ENCODE data around the gene F7.
A peak's percentile ranks its signal among the peaks of the same experiment; 100 is the strongest.

F7 gene

DNA sequence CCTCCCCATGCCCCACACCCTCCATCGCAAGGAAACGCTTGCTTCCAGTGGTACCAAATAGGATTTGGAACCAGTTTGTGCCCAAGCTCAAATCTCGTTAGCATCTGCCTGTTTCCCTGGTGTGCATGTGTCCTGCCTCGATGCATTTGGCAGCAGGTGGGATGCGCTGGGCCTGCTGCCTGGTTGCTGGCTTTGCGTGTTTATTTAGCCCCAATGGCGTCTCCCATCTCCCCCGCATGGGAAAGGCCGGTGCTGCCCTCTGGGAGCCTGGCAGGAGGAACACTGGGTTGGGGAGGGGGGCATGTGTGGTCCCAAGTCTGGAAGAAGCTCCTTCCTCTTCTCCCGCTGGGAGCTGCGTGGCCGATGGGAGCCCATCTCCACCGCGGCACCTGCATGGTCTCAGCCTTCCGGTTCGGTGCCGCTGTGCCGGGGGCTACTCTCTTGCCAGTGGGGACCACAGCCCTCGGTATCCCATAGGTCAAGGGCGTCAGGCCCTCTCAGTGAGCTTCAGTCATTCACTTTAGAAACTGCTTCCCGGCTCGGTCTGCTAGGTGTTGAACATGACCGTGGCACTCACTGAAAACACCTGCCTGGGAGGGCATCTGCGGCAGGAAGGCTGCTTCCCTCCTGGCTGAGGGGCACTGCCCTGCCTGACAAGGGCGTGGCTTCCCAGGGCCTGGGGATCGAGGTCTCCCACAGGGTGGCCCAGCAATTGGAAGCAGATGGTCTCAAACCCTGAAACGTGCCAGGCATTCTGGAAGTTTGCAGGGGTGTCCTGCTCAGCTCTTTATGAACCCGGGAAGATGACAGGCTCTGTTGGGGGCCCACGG lies 11.8 kb upstream of the F7 start:
- H3K4me3 ChIP-seq (ENCODE audit: low read depth, low read length), result no peak overlapping the region
- no peaks in the 10 kb centered on the region for H3K27me3 ChIP-seq (ENCODE audit: insufficient read depth, low read depth, severe bottlenecking)
- H3K9me3 ChIP-seq (ENCODE audit: severe bottlenecking), result no peaks in the 10 kb centered on the region
- no peak for DNase-seq
- H3K27ac ChIP-seq, result no peak overlapping the region
- peaks cover 40% of the 10 kb centered on the region for H3K36me3 ChIP-seq
- TF ChIP-seq, protein P1, sequence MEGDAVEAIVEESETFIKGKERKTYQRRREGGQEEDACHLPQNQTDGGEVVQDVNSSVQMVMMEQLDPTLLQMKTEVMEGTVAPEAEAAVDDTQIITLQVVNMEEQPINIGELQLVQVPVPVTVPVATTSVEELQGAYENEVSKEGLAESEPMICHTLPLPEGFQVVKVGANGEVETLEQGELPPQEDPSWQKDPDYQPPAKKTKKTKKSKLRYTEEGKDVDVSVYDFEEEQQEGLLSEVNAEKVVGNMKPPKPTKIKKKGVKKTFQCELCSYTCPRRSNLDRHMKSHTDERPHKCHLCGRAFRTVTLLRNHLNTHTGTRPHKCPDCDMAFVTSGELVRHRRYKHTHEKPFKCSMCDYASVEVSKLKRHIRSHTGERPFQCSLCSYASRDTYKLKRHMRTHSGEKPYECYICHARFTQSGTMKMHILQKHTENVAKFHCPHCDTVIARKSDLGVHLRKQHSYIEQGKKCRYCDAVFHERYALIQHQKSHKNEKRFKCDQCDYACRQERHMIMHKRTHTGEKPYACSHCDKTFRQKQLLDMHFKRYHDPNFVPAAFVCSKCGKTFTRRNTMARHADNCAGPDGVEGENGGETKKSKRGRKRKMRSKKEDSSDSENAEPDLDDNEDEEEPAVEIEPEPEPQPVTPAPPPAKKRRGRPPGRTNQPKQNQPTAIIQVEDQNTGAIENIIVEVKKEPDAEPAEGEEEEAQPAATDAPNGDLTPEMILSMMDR (IDR thresholded peaks at IDR 0.05; ENCODE audit: low read depth, low read length), result no peak

DNA sequence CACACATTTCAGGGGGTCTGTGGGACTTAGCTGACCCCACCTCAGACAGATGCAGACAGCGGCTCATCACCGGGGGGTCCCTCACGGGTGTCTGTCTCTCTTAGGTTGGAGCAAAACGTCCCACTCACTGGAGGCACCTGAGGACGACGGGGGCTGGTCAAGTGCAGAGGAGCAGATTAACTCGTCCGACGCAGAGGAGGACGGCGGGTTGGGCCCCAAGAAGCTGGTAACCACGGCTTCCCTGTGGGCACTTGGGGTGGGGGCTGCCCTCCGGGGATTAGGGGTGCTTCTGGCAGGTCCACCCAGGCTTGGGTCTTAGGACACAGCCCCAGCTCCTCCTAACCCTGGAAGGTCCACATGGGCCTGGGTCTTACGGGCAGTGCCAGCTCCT lies 11.2 kb upstream of the F7 start:
- H3K4me3 ChIP-seq (ENCODE audit: low read depth, low read length), result no peak overlapping the region
- no peaks in the 10 kb centered on the region for H3K9me3 ChIP-seq (ENCODE audit: severe bottlenecking)
- H3K27ac ChIP-seq, result no peak overlapping the region
- TF ChIP-seq, protein P1 (IDR thresholded peaks at IDR 0.05; ENCODE audit: low read depth, low read length), result no peak
- H3K27me3 ChIP-seq (ENCODE audit: insufficient read depth, low read depth, severe bottlenecking), result no peaks in the 10 kb centered on the region
- DNase-seq, result peak; percentile 57
- H3K36me3 ChIP-seq, result peaks cover 42% of the 10 kb centered on the region

DNA sequence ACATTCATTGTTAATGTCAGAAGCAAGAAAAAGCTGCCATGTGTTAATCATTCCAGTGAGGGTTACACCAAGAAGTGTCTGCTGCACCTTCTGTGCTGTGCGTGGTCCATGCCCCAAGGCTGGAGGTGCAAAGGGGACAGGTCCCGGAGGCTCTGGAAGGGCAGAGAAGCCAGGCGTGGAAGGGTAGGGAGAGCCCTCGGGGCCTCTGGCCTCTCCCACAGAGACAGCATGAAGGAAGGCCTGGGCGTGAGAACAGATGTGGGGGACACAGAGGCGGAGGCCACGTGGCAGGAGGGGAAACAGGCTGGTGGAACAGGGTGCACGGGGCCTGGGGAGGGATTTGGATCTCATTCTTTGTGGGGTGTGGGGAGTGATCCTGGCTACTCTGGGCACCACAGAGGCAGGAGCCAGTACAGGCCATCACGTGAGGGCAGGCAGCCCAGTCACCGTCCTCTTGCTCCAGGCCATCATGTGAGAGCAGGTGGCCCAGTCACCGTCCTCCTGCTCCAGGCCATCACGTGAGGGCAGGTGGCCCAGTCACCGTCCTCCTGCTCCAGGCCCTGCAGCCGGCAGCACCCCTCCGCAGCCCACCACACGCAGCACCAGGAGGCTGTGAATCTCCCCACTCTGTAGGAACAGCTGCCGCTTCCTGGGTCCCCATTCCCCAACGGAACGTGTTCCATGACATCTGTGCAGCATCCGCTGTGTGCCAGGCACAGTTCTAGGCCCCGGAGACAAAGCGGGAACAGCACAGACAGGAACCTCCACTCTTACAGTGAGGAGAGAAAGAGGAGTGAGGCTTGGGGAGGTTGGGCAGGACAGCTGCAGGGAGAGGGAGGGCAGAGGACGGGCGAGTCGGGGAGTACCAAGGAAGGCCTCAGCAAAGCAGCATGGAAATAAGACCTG lies 10.2 kb upstream of the F7 start:
- Histone ChIP-seq H3K27ac (no peak overlapping the region), H3K9me3 (ENCODE audit: severe bottlenecking) (no peaks in the 10 kb centered on the region), H3K27me3 (ENCODE audit: insufficient read depth, low read depth, severe bottlenecking) (no peaks in the 10 kb centered on the region), H3K4me3 (ENCODE audit: low read depth, low read length) (no peak overlapping the region), H3K36me3 (peaks cover 34% of the 10 kb centered on the region)
- DNase-seq, result no peak
- TF ChIP-seq, protein P1 (IDR thresholded peaks at IDR 0.05; ENCODE audit: low read depth, low read length), result no peak

DNA sequence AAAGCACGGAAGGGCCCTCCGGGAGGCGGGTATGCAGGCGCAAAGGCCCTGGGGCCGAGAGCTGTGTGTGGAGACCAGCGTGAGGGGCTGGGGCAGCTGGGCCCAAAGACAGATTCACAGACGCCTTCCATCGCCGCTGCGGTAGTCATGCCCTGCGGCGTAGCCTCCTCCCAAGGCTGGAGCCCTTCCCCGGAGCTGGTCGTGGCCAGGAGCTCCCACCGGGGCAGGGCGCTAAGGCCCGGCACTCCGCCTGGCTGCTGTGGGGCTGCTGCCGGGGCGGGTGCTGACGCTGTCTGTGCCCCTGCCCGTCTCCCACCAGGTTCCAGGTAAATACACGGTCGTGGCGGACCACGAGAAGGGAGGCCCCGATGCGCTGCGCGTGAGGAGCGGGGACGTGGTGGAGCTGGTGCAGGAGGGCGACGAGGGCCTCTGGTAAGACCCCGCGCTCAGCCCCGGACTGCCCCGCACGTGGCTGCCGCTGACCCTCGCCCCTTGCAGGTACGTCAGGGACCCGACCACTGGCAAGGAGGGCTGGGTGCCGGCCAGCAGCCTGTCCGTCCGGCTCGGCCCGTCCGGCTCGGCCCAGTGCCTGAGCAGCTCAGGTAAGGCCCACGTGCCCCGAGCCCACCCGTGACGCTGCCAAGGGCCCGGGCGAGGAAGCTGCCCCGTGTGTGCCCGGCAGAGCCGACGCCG lies 9.4 kb upstream of the F7 start:
- H3K27me3 ChIP-seq (ENCODE audit: insufficient read depth, low read depth, severe bottlenecking), result no peaks in the 10 kb centered on the region
- no peak for DNase-seq
- TF ChIP-seq, protein P1 (IDR thresholded peaks at IDR 0.05; ENCODE audit: low read depth, low read length), result no peak
- H3K36me3 ChIP-seq, result peaks cover 26% of the 10 kb centered on the region
- no peaks in the 10 kb centered on the region for H3K9me3 ChIP-seq (ENCODE audit: severe bottlenecking)
- H3K27ac ChIP-seq, result no peak overlapping the region
- no peak overlapping the region for H3K4me3 ChIP-seq (ENCODE audit: low read depth, low read length)

DNA sequence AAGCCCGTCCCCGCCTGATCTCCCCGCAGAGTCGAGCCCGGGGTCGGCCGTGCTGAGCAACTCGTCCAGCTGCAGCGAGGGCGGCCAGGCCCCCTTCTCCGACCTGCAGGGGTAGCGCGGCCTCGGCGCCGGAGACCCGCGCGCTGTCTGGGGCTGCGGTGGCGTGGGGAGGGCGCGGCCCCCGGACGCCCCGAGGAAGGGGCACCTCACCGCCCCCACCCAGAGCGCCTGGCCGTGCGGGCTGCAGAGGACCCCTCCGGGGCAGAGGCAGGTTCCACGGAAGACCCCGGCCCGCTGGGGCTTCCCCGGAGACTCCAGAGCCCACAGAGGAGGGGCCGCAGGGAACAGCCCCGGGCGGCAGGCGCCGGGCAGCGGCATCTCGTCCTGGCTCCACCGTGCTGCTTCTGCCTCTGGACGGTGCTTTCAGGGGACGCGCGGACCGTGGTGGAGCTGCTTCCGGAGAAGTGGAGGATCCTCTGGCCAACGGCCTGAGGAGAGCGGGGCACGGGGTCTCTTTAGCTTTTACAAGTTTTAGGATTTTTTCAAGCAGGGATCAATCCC lies 8.8 kb upstream of the F7 start:
- TF ChIP-seq, protein P1 (IDR thresholded peaks at IDR 0.05; ENCODE audit: low read depth, low read length), result no peak
- DNase-seq, result no peak
- Histone ChIP-seq H3K4me3 (ENCODE audit: low read depth, low read length) (no peak overlapping the region), H3K27me3 (ENCODE audit: insufficient read depth, low read depth, severe bottlenecking) (no peaks in the 10 kb centered on the region), H3K36me3 (peaks cover 20% of the 10 kb centered on the region), H3K27ac (no peak overlapping the region), H3K9me3 (ENCODE audit: severe bottlenecking) (no peaks in the 10 kb centered on the region)

Measured in WERI-Rb-1 (cell line).